IPS-NIHi7 (cell line): Measurements from ENCODE around the gene EGR1.
"Not testable (repeated sequence)": the region's sequence is repeated elsewhere in the genome, so short reads cannot be mapped to it uniquely, and the experiment has no call there.

Experiments
- DNase-seq: peaks from one replicate; pipeline ENCODE4 v3.0.0; 2012; ENCODE audit warnings: mixed read lengths; ENCODE audit errors: extremely low spot score

EGR1 gene

DNA sequence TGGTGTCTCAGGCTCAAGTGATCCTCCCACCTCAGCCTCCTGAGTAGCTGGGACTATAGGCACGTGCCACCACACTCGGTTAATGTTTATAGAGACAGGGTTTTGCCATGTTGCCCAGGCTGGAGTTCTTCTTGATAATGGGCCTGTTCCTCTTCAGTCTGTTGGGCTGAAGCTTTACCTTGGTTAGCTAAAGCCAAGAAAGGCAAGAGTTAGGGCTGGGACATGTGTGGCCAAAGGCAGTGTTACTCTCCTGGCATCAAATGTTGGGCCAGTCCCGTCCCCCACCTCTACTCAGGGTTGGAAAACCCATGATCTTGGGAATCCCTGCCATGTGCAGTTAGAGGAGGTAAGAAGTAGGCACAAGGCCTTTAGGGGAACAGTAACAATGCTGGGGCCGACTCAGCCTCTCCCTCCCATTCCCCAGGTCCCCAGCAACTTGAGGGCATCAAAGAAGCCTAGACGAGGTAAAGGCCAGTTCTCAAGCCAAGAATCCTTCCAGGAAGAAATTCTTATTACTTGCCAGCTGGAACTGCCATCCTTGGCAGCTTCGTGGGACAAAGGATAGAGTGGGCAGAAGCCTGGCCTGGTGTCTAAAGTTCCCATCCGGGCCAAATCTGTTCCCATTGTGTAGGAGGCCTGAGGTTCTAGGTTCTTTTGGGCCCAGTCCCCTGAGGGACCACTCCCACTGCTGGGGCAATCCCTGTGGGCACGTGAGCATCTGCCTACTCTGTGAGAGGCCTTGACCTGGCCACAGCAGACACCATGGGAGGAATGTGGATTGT, 4.5 kb downstream of the EGR1 start:
- no peak for DNase-seq

DNA sequence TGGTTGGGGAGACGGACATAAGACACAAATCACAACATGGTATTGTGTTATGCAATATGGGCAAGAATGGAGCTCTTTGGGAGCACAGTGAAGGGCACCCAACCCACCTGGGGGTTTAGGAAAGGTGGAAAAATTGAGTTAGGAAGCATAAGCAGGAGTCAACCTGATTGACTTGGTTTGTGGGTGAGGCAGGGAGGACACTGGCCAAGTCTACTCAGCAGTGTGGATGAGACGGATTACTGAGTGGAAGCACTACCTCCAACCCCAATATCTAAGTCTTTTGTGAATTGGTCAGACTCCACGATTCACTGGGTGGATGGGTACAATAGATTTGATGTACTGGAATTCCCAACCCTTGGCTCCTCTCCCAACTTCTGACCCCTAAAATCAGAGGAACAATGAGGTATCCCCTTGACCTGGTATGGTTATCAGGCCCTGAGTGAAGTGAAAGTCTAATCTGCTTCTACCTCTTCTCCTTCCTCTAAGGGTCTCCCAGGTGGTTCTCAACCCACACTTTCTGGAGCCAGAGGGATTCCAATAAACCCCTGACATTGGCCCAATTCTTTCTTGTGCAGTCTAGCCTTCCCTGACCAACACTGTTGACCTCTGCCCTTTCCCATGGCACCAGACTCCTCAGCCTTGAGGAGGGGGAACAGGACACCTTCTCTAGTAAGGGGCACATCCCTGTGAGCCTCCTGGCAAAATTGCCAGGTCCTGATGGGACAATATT, 5.2 kb downstream of the EGR1 start:
- peak; percentile 11 for DNase-seq

DNA sequence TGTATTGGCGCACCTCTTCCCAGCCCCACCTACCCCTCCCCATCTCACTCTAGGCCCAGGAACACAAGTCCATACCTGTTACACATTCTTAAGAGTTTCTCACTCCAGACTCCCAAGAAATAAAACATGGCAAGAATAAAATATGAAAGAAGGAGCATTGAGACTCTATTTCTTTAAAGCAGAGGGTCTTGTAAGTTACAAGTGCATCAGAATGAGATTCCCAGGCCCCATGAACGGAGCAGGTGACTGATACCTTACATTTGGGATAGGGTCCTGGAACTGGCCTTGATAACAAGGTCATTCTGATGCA, 5.7 kb downstream of the EGR1 start:
- no peak for DNase-seq

DNA sequence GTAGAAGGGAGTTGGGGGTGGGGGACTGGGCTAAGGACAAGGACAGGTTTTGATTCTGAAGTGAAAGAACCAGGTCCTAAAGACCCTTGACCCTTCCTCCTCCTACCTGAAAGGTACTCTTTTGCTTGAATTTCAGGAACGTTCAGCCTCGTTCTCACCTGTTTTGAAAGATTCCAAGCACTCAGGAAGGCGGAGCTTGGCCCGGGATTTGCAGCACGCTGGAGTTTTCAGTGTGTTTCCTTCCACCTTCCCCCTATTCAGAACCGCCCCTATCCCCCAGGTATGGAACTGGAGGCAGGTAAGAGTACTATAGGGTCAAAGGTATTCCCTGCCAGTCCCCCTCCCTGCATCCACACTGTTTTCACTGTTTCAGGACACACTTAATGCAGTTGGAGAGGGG, 7.1 kb downstream of the EGR1 start:
- peak; percentile 17 for DNase-seq

DNA sequence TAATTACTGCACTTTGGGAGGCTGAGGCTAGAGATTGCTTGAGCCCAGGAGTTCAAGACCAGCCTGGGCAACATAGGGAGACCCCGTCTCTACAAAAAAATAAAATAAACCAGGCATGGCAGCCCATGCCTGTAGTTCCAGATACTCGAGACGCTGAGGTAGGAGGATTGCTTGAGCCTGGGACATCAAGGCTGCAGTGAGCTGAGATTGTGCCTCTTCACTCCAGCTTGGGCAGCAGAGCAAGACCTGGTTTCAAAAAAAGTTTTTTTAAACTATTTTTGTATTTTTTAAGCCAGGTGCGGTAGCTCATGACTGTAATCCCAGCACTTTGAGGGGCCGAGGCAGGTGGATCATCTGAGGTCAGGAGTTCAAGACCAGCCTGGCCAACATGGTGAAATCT, 7.9 kb downstream of the EGR1 start:
- not testable (repeated sequence) for DNase-seq

DNA sequence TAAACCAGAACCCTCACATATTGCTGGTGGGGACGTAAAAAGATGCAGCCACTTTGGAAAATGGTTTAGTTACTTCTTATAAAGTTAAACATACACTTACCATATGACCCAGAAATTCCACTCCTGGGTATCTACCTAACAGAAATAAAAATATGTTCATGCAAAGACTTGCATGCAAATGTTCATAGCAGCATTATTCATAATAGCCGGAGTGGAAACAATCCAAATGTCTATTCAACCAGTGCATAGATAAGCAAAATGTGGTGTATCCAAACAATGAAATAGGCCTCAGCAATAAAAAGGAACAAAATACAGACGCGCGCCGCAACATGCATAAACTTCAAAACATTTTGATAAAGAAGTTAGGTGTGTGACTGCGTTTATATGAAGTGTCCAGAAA, 11.6 kb downstream of the EGR1 start:
- DNase-seq = no peak

DNA sequence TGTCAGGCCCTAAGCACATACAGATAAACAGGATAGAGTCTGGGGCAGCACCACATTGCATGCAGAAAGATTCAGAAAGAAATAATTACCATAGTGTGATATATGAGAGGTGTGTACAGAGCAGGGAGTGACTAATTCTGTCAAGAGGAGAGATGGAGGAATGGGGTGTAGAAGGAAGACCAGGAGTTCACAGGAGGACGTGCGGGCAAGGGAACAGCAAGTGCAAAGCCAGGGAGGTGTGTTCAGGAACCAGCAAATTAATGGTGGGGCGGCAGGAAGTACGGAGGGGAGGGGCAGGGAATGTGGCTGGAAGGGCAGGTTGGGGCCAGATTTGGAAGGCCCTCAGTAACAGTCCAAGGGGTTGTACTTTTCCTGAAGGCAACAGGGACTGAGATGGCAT, 17.4 kb downstream of the EGR1 start:
- no peak for DNase-seq

DNA sequence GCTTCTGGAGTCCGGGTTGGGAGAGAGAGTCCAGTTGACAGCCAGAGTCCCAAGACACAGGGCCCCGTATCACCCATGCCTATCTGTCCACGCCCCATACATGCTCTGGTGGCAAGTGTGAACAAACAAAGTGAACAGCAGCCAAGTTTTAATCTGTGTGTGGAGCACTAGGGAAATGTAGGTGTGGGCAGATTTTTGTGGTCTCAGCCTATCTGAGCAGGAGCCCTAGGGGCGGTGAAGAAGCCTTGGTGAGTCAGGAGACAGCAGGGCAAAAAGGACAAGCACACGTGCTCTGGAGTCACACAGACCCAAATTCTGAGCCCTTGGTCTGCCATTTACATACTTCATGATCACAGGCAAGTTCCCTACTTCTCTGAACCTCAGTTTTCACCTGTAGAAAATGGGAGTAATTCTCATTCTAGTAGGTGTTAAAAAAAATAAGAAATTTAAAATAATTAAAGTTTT, 23.2 kb downstream of the EGR1 start:
- no peak for DNase-seq

DNA sequence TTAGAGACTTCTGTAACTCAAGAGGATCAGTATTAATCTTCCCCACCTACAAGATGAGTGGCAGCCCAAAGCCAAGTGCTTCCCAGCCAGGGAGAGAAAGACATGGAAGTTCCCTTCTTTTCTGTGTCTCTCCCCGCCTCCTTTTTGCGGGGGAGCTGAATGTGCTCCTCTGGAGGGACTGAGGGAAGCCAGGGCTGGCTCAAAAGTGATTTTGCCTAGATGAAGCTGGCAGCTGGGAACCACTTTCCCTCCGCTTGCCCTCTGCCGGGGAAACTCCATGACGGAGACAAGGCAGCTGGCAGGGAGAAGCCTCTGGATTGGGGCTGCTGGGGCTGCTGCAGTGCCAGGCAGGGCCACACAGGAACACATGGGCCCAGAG, 24.4 kb downstream of the EGR1 start:
- no peak for DNase-seq

DNA sequence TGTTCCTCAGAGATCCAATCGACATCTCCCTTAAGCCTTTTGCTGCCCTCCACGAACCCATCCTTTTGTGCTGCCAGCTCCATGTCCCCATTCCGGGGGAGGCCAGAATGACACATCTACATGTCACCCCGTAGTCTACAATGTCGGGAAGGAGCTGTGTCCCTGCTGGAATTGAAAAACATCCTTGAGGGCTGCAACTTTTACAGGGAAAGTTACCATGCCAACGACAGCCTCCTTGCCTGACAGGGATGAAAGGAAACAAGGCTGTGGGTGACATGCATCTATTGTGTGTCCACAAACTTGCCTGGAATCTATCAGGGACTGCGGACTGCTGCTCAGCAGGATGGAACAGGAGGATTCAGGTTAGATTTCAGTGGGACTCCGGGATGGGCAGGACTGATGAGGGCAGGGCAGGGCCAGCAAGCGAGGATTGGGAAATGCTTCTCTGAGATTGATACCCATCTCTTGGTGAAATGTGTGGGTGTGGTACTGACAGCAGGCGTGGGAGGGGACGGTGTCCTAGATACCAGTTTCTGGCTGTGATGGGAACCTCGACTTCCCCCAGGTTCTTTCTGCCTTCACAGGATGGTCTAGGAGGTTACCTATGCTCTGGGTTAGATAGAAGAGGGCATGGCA, 25.5 kb downstream of the EGR1 start:
- DNase-seq = no peak

DNA sequence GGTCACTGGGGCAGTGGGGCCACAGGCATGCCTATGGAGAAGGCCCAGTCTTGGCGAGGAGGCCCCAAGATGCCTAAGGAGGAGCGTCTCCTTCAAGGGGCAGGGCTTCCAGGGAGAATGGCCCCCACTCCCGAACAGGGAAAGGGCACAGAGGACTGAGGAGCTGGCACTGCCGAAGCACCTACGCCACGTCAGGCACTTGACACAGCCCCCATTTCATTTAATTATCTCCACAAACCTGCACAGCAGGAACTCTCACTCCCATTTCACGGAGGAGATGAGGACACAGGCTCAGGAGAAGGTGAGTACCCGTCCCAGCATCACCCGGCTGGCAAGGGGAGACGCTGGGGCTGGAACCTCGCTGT, 26.0 kb downstream of the EGR1 start:
- no peak for DNase-seq

DNA sequence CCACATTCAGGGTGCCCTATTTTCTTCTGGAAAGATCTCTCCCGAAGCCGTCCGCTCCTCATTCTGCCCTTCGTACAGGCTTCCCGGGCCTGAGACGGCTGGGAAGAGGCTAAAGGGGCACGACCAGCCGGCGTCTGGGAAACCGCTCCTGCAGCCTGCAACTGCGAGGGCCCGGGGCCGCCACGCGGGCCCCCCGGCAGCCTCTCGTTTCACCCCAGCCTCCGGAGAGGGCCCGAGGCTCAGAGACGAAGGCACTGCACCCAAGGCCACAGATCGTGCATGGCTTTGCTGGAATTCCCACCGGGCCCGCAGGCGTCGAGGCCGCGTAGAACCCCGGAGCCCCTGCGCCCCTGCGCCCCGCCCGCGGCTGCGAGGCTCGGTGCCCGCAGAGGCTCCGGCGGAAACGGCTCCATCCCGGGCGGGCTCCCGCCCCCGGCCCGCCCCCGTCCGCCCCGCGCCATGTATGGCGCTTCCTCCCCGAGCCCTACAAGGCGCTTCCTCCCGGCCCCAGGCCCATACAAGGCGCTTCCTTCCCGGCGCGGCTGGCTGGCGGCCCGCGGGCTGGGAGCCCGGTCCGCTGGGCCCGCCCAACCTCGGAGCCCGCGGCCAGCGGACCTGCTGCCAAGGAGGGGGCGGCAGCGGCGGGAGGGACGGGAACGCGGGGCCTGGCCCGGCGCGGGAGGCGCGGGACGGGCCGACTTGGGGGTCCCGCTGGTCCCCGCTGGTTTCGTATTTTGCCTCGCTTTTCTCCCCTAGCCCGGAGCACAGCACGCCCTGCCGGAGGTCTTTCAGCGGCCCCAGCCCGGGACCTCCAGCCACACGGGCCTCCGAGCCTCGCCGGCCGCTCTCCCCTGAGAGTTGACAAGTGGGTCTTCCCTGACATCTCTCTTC, 26.6 kb downstream of the EGR1 start:
- peak; percentile 83 for DNase-seq

DNA sequence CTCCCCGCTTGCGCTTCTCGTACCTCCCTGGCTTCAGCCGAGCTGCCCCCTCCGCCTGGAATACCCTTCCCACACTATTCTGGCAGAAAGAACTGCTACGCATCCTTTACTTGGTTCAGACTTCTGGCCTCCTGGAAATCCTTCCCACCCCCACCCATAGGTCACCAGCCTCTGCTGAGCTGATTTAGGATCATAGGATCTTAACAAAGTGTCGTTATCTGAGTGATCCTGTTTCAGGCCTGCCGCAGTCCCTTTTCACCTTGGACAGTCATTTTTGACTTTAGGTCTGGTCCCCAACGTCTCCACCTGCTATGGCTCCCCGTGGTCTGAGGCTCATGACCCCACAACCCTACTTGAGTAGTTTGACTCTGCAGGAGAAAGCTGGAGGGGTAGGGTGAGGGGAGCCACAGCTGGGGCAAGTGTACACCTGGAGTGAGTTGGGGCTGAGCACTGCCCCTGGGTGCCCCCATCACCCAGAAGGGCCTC, 27.3 kb downstream of the EGR1 start:
- no peak for DNase-seq

DNA sequence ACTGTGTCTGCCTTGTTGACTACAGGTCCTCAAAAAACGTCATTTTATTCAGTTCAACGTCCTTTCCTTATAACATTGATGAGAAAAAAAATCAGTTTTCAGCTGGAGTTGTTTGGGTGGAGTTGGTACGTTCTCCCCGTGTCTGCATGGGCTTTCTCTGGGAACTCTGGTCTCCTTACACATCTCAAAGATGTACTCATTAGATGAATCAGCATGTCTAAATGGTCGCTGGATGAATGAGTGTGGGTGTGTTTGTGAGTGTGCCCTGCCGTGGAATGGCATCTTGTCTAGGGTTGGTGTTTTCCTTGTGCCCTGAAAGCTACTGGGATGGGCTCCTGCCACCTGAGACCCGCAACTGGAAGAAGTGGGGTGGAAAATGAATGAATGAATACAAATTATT, 30.1 kb downstream of the EGR1 start:
- DNase-seq = no peak

DNA sequence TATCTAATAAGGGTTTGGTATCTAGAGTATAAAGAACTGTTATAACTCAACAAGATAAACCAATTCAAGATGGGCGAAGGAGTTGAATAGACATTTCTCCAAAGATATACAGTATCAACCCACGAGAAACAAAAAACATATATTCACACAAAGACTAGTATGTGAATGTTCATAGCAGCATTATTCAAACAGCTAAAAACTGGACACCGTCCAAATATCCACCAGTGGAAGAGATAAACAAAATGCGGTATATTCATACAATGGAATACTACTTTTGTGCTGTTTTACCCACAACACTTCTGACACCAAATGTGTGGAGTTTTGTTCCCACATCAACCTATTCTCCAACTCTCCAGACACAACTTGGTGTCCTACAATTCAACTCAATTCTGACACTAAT, 33.1 kb downstream of the EGR1 start:
- DNase-seq = no peak

DNA sequence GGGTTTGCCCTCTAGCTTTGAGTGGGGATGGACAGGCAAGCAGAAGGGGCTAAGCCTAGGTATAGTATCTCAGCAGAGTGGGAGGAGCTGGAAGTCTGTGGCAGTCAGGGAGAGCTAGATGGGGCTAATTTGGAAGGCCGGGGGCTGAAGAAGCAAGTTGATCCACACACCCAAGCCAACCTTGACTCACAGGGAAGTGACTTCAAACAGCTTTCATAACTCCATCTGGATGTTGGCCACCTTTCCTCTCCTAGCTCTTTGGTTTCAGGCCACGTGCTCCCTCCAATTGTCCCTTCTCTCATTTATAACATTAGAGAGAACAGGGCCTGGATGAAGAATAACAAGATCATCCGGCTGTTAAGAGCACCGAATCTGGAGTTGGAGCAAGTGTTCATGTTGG, 36.8 kb downstream of the EGR1 start:
- DNase-seq = no peak

DNA sequence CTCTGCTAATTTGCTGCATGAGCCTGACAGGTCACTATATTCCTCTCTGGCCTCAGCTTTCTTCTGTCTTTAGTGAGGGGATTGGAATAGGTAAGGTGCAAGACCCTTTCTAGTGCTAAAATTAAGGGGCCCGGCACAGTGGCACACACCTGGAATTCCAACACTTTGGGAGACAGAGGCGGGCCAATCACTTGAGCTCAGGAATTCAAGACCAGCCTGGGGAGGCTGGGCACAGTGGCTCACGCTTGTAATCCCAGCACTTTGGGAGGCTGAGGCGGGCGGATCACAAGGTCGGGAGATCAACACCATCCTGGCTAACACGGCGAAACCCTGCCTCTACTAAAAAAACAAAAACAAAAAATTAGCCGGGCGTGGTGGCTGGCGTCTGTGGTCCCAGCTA, 37.2 kb downstream of the EGR1 start:
- no peak for DNase-seq

DNA sequence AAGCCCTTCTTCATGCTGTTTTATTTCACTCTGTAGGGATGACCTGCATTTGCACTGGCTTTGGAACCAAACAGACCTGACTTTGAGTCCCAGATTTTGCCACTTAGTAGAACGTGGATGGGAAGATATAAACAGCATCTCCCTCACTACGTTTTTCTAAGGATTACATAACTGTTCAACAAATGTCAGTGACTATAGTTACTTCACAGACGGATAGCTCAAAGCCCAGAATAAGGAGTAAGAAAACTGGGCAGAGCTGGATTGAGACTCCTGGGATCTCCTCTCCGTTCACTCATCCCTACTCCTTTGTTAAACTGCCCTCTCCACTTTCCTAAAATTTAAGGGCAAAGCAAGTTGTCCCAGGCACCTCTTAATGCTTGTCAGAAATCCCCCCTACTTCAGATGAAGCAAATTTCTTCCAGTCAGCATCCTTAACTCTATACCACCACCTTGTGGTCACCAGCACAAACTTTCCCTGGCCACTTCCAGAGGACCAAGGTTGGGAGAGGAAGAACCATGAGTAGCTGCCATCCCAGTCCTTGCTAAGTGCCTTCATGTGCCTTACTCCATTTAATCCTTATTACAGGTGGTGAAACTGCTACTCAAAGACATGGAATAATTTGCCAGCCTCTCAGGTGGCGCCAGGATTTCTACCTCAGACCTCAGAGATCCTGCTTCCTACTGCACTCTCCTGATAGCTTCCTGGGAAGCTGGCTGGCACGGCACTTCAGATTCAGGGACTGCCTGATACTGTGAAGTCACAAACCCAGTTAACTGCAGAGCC, 38.4 kb downstream of the EGR1 start:
- peak; percentile 86 for DNase-seq

DNA sequence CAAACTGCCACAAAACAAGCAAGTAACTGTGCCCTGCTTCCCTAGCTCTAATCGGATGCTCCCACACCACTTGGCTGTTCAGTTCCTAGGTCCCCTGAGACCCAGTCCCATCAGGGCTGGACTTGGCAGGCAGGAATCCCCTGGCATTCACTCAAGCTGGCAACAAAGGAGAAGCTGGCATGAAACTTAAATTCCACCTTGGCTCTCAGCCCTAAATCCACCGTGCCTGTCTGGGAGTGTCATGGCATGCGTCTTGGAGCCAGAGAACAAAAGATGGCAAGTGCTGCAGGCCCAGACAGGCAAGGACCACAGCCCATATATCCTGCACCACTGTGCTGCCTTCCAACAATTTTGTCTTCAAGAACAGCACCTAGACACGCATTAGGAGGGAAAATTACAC, 39.5 kb downstream of the EGR1 start:
- no peak for DNase-seq

DNA sequence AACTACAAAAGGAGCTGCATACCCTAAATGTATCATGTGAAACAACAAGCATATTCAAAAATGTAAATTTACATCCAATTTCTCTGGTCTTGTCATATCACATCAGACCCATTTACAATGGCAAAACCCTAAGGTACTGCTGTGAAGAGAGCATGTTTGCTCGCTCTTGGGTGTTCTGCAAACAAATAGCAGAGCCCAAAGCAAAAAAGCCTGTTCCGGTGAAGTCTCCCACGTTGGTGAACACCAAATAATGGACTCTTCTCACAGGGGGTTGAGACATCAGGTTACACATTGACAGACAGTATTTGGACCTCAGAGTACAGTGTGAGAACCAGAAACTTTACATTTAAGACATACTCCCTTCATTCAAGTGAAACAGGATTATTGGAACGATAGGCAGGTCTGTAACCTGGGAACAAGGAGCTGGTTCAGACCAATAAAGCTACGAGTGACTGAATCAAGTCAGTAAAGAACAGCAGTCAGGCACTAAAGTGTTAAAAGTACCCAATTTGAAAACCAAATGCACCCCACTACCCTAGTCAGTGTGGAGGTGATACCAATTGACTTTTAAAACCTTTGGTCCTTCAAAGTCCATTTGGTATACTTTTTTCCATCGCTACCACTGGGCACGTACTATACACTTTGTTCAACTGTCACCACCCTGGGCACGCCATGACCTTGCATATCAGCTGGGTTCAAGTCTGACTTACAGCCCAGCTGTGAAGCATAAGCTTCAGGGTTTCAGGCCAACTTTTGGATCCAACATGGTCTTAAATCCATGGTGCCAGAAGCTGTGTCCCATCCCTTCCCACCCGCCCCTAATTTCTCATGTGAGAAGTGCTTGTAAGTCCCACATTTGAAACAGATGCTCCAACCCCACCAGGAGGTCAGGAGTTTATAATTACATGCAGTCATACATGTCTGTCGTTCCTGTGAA, 41.4 kb downstream of the EGR1 start:
- DNase-seq = no peak
